AG04449 (cell line): ENCODE data around the gene CTDSP1.
A peak's percentile ranks its signal among the peaks of the same experiment; 100 is the strongest.

Experiments used
- CTCF ChIA-PET: fragments of 350-600 bp; formaldehyde crosslinking; extraction: SDS; loops from one replicate; lab custom pipeline; 2021; ENCODE audit warnings: antibody characterized with exemption; lab: Yijun Ruan, JAX
- POLR2A ChIA-PET: fragments of 400-600, 350-600 bp; formaldehyde crosslinking; extraction: SDS; loops from one replicate; lab custom pipeline; 2020; ENCODE audit warnings: antibody characterized with exemption, inconsistent platforms; lab: Yijun Ruan, JAX
- DNase-seq: peaks from one replicate; pipeline ENCODE4 v3.0.0-alpha.2; 2010; ENCODE audit warnings: low read depth, low spot score
- H3K4me3 ChIP-seq: 2 replicates; pipeline ENCODE4 v1.5.1; 2011; ENCODE audit warnings: low read depth, mild to moderate bottlenecking, control low read depth, low read length
- TF ChIP-seq, protein P1 (sequence below): IDR thresholded peaks from one replicate; pipeline ENCODE4 v1.5.1; 2011; ENCODE audit warnings: mild to moderate bottlenecking, moderate library complexity, low read length, control low read depth, inconsistent platforms; ENCODE audit not compliant: insufficient read depth; ENCODE audit errors: missing control alignments

The CTDSP1 gene

GRCh38 chr2:218395826-218396687 is 3.6 kb upstream of the CTDSP1 start:
- peak overlapping the region; percentile 78 for H3K4me3 ChIP-seq
- peak; percentile 90 for DNase-seq
- TF ChIP-seq, protein P1, sequence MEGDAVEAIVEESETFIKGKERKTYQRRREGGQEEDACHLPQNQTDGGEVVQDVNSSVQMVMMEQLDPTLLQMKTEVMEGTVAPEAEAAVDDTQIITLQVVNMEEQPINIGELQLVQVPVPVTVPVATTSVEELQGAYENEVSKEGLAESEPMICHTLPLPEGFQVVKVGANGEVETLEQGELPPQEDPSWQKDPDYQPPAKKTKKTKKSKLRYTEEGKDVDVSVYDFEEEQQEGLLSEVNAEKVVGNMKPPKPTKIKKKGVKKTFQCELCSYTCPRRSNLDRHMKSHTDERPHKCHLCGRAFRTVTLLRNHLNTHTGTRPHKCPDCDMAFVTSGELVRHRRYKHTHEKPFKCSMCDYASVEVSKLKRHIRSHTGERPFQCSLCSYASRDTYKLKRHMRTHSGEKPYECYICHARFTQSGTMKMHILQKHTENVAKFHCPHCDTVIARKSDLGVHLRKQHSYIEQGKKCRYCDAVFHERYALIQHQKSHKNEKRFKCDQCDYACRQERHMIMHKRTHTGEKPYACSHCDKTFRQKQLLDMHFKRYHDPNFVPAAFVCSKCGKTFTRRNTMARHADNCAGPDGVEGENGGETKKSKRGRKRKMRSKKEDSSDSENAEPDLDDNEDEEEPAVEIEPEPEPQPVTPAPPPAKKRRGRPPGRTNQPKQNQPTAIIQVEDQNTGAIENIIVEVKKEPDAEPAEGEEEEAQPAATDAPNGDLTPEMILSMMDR, result peak; percentile 86
- CTCF ChIA-PET, result interaction anchor here (0.6 to 6.5 kb wide), 23 partner anchors 9 to 176 kb away, joined by 3 to 83 read pairs (median 8); partner anchors contain the start of genes AAMP, PNKD, SLC11A1 and TMBIM1
- POLR2A ChIA-PET, result interaction anchor here (1.6 to 2.0 kb wide), 3 partner anchors 10 to 125 kb away, joined by 6 to 11 read pairs (median 6); no protein-coding TSS in a partner anchor

- H3K4me3 ChIP-seq, result peak overlapping the region; percentile 78
- CTCF ChIA-PET, result interaction anchor here (0.6 to 6.5 kb wide), 23 partner anchors 8 to 177 kb away, joined by 3 to 83 read pairs (median 5); partner anchors contain the start of genes AAMP, PNKD, SLC11A1 and TMBIM1
- POLR2A ChIA-PET, result interaction anchor here (0.6 to 2.0 kb wide), 5 partner anchors 10 to 755 kb away, joined by 3 to 11 read pairs (median 6); no protein-coding TSS in a partner anchor
- DNase-seq, result peak; percentile 40
- TF ChIP-seq, protein P1, result no peak
These were observed 2.8 kb upstream of the CTDSP1 start for GRCh38 chr2:218396688-218397462.

GRCh38 chr2:218397463-218397819 is 2.2 kb upstream of the CTDSP1 start:
- ChIA-PET CTCF (interaction anchor here (0.7 to 6.5 kb wide), 10 partner anchors 8 to 124 kb away, joined by 3 to 83 read pairs (median 16); partner anchors contain the start of genes AAMP, PNKD, SLC11A1 and TMBIM1), POLR2A (interaction anchor here (0.6 to 2.0 kb wide), 5 partner anchors 9 to 755 kb away, joined by 3 to 6 read pairs (median 3); no protein-coding TSS in a partner anchor)
- peak overlapping the region; percentile 78 for H3K4me3 ChIP-seq
- DNase-seq, result no peak
- TF ChIP-seq, protein P1, result no peak

GRCh38 chr2:218397820-218398436 is 1.7 kb upstream of the CTDSP1 start:
- POLR2A ChIA-PET, result interaction anchor here (0.6 to 1.0 kb wide), 2 partner anchors 8 to 86 kb away, joined by 3 read pairs; no protein-coding TSS in a partner anchor
- peak; percentile 41 for DNase-seq
- CTCF ChIA-PET, result interaction anchor here (0.6 to 6.5 kb wide), 5 partner anchors 11 to 124 kb away, joined by 3 to 83 read pairs (median 4); partner anchors contain the start of genes AAMP and PNKD
- TF ChIP-seq, protein P1, result no peak
- H3K4me3 ChIP-seq, result peak overlapping the region; percentile 78

- ChIA-PET POLR2A (interaction anchor here (1.0 kb wide), 1 partner anchor 7 kb away, joined by 3 read pairs; no protein-coding TSS in a partner anchor), CTCF (interaction anchor here (0.6 to 6.5 kb wide), 2 partner anchors 109 to 125 kb away, joined by 3 to 83 read pairs; partner anchors contain the start of genes AAMP and PNKD)
- no peak for DNase-seq
These were observed 954 bp upstream of the CTDSP1 start for GRCh38 chr2:218398437-218399390.

More at GRCh38 chr2:218398437-218399390, 954 bp upstream of the CTDSP1 start:
- TF ChIP-seq, protein P1, result no peak
- peak overlapping the region; percentile 78 for H3K4me3 ChIP-seq
